ENCODE results near the gene CDH13.

Gene CDH13

DNA sequence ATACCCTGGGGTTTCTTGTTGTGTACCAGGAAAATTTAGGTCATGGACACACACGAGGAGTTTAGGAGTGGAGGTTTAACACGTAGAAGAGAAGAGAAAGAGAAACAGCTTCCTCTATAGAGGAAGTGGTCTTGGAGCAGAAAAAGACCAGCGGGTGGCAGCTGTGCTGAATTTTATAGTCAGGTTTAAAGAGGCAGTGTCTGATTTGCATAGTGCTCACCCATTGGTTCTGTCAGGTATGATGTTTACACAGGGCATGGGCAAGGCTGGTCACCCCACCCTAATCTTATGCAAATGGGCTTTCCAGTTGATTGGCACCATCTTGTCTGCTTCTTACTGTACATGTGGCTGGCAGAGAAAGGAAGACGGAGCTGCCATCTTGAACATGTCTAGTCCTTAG is 309.0 kb downstream of the CDH13 start:
- TF ChIP-seq, protein P1, sequence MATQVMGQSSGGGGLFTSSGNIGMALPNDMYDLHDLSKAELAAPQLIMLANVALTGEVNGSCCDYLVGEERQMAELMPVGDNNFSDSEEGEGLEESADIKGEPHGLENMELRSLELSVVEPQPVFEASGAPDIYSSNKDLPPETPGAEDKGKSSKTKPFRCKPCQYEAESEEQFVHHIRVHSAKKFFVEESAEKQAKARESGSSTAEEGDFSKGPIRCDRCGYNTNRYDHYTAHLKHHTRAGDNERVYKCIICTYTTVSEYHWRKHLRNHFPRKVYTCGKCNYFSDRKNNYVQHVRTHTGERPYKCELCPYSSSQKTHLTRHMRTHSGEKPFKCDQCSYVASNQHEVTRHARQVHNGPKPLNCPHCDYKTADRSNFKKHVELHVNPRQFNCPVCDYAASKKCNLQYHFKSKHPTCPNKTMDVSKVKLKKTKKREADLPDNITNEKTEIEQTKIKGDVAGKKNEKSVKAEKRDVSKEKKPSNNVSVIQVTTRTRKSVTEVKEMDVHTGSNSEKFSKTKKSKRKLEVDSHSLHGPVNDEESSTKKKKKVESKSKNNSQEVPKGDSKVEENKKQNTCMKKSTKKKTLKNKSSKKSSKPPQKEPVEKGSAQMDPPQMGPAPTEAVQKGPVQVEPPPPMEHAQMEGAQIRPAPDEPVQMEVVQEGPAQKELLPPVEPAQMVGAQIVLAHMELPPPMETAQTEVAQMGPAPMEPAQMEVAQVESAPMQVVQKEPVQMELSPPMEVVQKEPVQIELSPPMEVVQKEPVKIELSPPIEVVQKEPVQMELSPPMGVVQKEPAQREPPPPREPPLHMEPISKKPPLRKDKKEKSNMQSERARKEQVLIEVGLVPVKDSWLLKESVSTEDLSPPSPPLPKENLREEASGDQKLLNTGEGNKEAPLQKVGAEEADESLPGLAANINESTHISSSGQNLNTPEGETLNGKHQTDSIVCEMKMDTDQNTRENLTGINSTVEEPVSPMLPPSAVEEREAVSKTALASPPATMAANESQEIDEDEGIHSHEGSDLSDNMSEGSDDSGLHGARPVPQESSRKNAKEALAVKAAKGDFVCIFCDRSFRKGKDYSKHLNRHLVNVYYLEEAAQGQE (IDR thresholded peaks at IDR 0.05; ENCODE audit: insufficient read depth in 1 of 2, low read depth in 2 of 2, low read length in 2 of 2): no peak
- TF ChIP-seq POLR2AphosphoS5 (IDR thresholded peaks at IDR 0.05; ENCODE audit: low read depth, low read length) (no peak), FOXP2 (optimal IDR thresholded peaks at IDR 0.05; ENCODE audit: borderline replicate concordance, extremely low read depth, extremely low read length, insufficient read depth) (no peak), TAF1 (IDR thresholded peaks at IDR 0.05; ENCODE audit: borderline replicate concordance, insufficient read depth, low read length) (no peak), SIN3A (IDR thresholded peaks at IDR 0.05; ENCODE audit: borderline replicate concordance, insufficient read depth, low read length) (no peak)

DNA sequence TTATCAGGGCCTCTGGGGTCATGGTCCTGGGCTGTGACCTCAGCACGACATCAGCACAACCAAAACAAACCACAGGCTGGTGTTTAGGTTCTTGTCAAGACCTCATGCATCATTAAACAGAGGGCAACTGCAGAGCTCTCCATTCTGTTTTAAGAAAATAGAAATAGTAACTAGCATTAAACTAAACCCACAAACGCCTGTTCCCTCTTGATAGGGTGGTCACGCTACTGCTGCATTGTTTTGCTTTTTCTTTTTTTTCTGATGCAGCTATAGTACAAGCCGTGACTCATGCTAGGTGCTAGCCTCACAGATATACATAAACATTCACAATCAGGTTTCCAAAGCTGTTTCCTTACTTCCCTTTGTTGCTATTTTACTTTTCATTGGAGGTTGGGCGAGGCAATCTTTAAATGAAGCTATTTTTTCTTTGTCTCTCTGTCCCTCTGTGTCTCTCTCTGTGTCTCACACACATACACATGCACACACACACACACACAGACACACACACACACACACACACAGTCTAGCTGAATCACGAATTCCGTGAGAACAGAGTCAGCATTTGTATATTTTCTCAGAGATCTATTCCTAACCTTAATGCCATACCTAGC is 310.3 kb downstream of the CDH13 start:
- TF ChIP-seq TAF1 (IDR thresholded peaks at IDR 0.05; ENCODE audit: borderline replicate concordance, insufficient read depth, low read length) (no peak), POLR2AphosphoS5 (IDR thresholded peaks at IDR 0.05; ENCODE audit: low read depth, low read length) (no peak), SIN3A (IDR thresholded peaks at IDR 0.05; ENCODE audit: borderline replicate concordance, insufficient read depth, low read length) (no peak), FOXP2 (optimal IDR thresholded peaks at IDR 0.05; ENCODE audit: borderline replicate concordance, extremely low read depth, extremely low read length, insufficient read depth) (no peak)
- TF ChIP-seq, protein P1 (IDR thresholded peaks at IDR 0.05; ENCODE audit: insufficient read depth in 1 of 2, low read depth in 2 of 2, low read length in 2 of 2): no peak

DNA sequence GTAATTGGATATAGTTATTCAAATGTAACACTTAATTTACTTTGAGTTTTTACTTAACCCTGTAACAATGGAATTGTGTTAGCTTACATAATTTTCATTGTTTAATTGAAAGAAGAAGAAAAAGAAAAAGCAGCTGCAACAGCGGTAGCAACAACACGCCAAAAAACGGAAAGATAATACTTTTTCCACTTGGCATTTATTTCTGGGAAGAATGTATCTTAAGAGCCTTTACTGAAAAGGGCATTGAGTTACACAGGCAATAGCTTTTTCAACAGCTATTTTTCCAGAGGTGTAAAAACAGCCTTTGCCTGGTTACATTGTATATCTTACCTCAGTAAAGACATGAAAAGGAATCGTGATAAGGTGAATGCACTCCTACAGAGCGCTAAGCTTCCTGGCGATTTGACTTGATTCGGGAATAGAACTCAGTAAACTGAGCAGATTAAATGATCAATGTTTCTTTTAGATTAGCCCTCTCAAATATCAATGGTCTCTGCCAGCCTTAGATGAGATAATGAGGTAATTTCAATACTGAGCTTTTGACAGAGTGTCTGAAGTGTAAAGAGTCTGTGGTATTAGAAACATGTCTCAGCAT is 311.3 kb downstream of the CDH13 start:
- no peak for TF ChIP-seq POLR2AphosphoS5 (IDR thresholded peaks at IDR 0.05; ENCODE audit: low read depth, low read length)
- no peak for TF ChIP-seq TAF1 (IDR thresholded peaks at IDR 0.05; ENCODE audit: borderline replicate concordance, insufficient read depth, low read length)
- TF ChIP-seq, protein P1 (IDR thresholded peaks at IDR 0.05; ENCODE audit: insufficient read depth in 1 of 2, low read depth in 2 of 2, low read length in 2 of 2): no peak
- TF ChIP-seq SIN3A (IDR thresholded peaks at IDR 0.05; ENCODE audit: borderline replicate concordance, insufficient read depth, low read length): no peak
- TF ChIP-seq FOXP2 (optimal IDR thresholded peaks at IDR 0.05; ENCODE audit: borderline replicate concordance, extremely low read depth, extremely low read length, insufficient read depth): no peak

DNA sequence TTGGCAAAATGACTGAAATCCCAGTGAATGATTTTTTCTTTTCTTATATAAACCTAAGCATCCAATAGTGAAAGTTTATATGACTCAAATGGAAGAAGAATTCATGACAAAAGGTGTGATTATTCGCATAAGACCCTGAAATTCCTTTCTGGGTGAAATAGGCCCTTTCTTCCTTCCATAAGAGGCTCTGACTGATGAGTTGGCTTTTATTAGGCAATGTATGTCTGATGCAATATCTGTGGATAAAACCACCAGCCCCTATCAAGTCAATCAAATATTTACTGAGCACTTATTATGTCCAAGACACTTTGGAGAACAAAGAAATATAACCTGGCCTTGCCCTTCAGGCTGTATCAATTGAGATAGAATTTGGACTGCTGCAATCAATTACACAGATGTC is 316.6 kb downstream of the CDH13 start:
- no peak for TF ChIP-seq POLR2AphosphoS5 (IDR thresholded peaks at IDR 0.05; ENCODE audit: low read depth, low read length)
- TF ChIP-seq TAF1 (IDR thresholded peaks at IDR 0.05; ENCODE audit: borderline replicate concordance, insufficient read depth, low read length): no peak
- TF ChIP-seq SIN3A (IDR thresholded peaks at IDR 0.05; ENCODE audit: borderline replicate concordance, insufficient read depth, low read length): no peak
- no peak for TF ChIP-seq FOXP2 (optimal IDR thresholded peaks at IDR 0.05; ENCODE audit: borderline replicate concordance, extremely low read depth, extremely low read length, insufficient read depth)

DNA sequence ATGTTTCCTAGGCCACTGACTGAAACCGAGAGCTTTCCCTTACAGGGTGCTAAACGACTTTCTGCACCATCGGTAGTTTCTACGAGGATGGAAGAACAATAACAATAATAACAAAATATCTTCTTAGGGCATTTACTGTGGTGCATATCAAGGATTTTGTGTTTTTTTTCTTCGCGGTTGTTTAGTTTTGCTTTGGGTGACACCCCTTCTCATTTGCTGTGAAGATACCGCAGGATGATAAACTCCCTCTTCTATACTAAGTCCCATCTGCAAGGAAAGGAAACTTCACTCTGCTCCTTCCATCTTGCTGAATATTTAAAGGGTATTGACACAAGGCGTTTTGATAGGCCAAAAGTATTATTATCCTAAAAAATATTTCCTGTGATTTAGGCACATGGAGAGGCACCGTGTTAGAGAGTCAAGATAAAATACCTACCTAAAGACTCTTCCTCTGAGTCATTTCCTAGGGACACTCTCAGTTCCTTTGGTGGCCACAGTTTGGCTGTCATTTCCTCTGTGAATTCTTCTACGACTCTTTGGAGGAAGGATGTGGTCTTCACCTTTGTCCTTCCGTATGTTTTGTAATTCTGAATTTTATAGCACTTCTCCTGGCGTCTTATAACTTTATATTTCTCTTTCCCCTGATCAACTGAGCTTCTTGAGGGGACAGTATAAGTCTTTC is 318.8 kb downstream of the CDH13 start:
- TF ChIP-seq TAF1 (IDR thresholded peaks at IDR 0.05; ENCODE audit: borderline replicate concordance, insufficient read depth, low read length): no peak
- no peak for TF ChIP-seq POLR2AphosphoS5 (IDR thresholded peaks at IDR 0.05; ENCODE audit: low read depth, low read length)
- no peak for TF ChIP-seq SIN3A (IDR thresholded peaks at IDR 0.05; ENCODE audit: borderline replicate concordance, insufficient read depth, low read length)
- no peak for TF ChIP-seq FOXP2 (optimal IDR thresholded peaks at IDR 0.05; ENCODE audit: borderline replicate concordance, extremely low read depth, extremely low read length, insufficient read depth)
- TF ChIP-seq, protein P1 (IDR thresholded peaks at IDR 0.05; ENCODE audit: insufficient read depth in 1 of 2, low read depth in 2 of 2, low read length in 2 of 2): no peak
